Measurements from ENCODE around the gene DTNB. TPM values are rescaled to one million over a fixed set of nuclear protein-coding genes. Genes with fewer than 3 reads are reported as not detected.

Gene DTNB
- total and polyA plus RNA-seq, 2 donors (not counting 1 experiment from before 2014, with no cell fraction given) = 25.7 to 37.3 TPM

DNA sequence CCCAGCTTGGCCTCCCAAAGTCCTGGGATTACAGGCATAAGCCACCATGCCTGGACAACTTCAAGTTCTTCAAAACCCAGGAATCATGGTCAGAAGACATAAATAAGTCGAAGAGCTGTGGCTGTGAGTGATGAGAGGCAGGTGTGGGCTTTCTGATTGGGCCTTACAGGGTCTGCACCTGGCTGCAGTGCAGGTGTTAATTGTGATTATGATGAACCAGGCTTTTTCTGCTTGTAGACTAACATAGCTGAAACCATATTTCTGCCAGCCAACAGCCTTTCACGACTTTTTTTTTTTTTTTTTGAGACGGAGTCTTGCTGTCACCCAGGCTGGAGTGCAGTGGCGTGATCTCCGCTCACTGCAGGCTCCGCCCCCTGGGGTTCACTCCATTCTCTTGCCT is 14.9 kb upstream of the DTNB start:
- H3K9ac ChIP-seq (ENCODE audit: low read length) = no peak overlapping the region
- Mint-ChIP-seq H3K9me3 (ENCODE audit: insufficient read depth) (no peaks in the 10 kb centered on the region), H3K4me1 (peaks cover 2% of the 10 kb centered on the region), H3K27me3 (peaks cover 7% of the 10 kb centered on the region), H3K27ac (no peak overlapping the region), H3K4me3 (no peak overlapping the region)
- intact Hi-C loops (cut with micrococcal nuclease) = no loop called here
- H3K4me1 ChIP-seq (ENCODE audit: control insufficient read depth in 2 of 2, insufficient read depth in 2 of 2, low read length in 2 of 2) = no peaks in the 10 kb centered on the region
- DNase-seq (no peak), ATAC-seq (ENCODE audit: low read depth) (no peak)
- no peaks in the 10 kb centered on the region for H4K20me1 ChIP-seq (ENCODE audit: control insufficient read depth, insufficient read depth, low read length, poor library complexity, severe bottlenecking)
- TF ChIP-seq EZH2 (IDR thresholded peaks at IDR 0.05; ENCODE audit: borderline replicate concordance, insufficient read depth, low read depth, low read length, poor library complexity, severe bottlenecking) = no peak
- TF ChIP-seq, protein P1, sequence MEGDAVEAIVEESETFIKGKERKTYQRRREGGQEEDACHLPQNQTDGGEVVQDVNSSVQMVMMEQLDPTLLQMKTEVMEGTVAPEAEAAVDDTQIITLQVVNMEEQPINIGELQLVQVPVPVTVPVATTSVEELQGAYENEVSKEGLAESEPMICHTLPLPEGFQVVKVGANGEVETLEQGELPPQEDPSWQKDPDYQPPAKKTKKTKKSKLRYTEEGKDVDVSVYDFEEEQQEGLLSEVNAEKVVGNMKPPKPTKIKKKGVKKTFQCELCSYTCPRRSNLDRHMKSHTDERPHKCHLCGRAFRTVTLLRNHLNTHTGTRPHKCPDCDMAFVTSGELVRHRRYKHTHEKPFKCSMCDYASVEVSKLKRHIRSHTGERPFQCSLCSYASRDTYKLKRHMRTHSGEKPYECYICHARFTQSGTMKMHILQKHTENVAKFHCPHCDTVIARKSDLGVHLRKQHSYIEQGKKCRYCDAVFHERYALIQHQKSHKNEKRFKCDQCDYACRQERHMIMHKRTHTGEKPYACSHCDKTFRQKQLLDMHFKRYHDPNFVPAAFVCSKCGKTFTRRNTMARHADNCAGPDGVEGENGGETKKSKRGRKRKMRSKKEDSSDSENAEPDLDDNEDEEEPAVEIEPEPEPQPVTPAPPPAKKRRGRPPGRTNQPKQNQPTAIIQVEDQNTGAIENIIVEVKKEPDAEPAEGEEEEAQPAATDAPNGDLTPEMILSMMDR (IDR thresholded peaks at IDR 0.05) = no peak
- H3K4me2 ChIP-seq (replicated peaks; ENCODE audit: low read depth, low read length, poor library complexity, severe bottlenecking) = no peak overlapping the region
- ChIA-PET CTCF (no interaction called here), POLR2A (interaction anchor here (0.7 kb wide), 1 partner anchor 68 kb away, joined by 5 read pairs; no protein-coding TSS in a partner anchor)
- peaks cover 0 to 3% (median 0%) of the 10 kb centered on the region in 4 experiments for H3K27me3 ChIP-seq (replicated peaks in 1 of 4; ENCODE audit: control extremely low read depth in 1 of 4, control insufficient read depth in 3 of 4, insufficient read depth in 4 of 4, low read length in 3 of 4)
- no peaks in the 10 kb centered on the region for H3K9me3 ChIP-seq (ENCODE audit: control extremely low read depth in 1 of 3, control insufficient read depth in 2 of 3, insufficient read depth in 1 of 3, low read length in 2 of 3)
- no peak overlapping the region for H3K27ac ChIP-seq (ENCODE audit: low read length in 2 of 2)
- H2AFZ ChIP-seq (ENCODE audit: insufficient read depth, low read depth, low read length, poor library complexity, severe bottlenecking) = no peak overlapping the region
- no peaks in the 10 kb centered on the region for H3K79me2 ChIP-seq (ENCODE audit: control insufficient read depth, insufficient read depth, low read length)
- H3K4me3 ChIP-seq (ENCODE audit: control extremely low read depth in 1 of 5, extremely low read depth in 1 of 5, insufficient read depth in 1 of 5, low read depth in 2 of 5, low read length in 4 of 5) = no peak overlapping the region
- no peaks in the 10 kb centered on the region for H3K36me3 ChIP-seq (replicated peaks in 1 of 2; ENCODE audit: control extremely low read depth in 1 of 2, control insufficient read depth in 1 of 2, extremely low read depth in 1 of 2, insufficient read depth in 2 of 2, low read length in 1 of 2)
- WGBS (ENCODE audit: insufficient coverage) = 91% methylated on average over 1 of the region's 6 CpGs

DNA sequence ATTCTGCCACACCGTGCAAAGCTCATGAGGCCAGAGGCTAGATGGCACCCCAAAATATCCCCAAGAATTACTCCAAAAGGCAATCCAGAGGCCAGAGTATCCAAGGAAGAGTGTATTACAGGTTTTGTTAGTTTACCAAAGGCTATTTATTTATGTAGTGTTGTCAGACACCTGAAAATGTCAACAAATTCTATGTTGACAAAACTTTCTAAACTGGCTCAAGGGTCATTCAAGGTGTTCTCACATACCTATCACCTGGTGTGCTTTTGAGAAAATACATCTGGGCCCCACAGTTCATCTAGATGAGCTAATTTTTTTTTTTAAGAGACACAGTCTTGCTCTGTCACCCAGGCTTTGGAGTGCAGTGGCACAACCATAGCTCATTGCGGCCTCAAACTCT is 12.4 kb upstream of the DTNB start:
- Histone ChIP-seq H3K4me2 (replicated peaks; ENCODE audit: low read depth, low read length, poor library complexity, severe bottlenecking) (no peak overlapping the region), H4K20me1 (ENCODE audit: control insufficient read depth, insufficient read depth, low read length, poor library complexity, severe bottlenecking) (no peaks in the 10 kb centered on the region), H3K9me3 (ENCODE audit: control extremely low read depth in 1 of 3, control insufficient read depth in 2 of 3, insufficient read depth in 1 of 3, low read length in 2 of 3) (no peaks in the 10 kb centered on the region), H3K9ac (ENCODE audit: low read length) (no peak overlapping the region), H3K36me3 (replicated peaks in 1 of 2; ENCODE audit: control extremely low read depth in 1 of 2, control insufficient read depth in 1 of 2, extremely low read depth in 1 of 2, insufficient read depth in 2 of 2, low read length in 1 of 2) (no peaks in the 10 kb centered on the region), H3K4me3 (ENCODE audit: control extremely low read depth in 1 of 5, extremely low read depth in 1 of 5, insufficient read depth in 1 of 5, low read depth in 2 of 5, low read length in 4 of 5) (no peak overlapping the region), H3K4me1 (ENCODE audit: control insufficient read depth in 2 of 2, insufficient read depth in 2 of 2, low read length in 2 of 2) (no peaks in the 10 kb centered on the region), H3K27me3 (replicated peaks in 1 of 4; ENCODE audit: control extremely low read depth in 1 of 4, control insufficient read depth in 3 of 4, insufficient read depth in 4 of 4, low read length in 3 of 4) (peaks cover 0 to 3% (median 0%) of the 10 kb centered on the region in 4 experiments), H2AFZ (ENCODE audit: insufficient read depth, low read depth, low read length, poor library complexity, severe bottlenecking) (no peak overlapping the region), H3K79me2 (ENCODE audit: control insufficient read depth, insufficient read depth, low read length) (no peaks in the 10 kb centered on the region), H3K27ac (ENCODE audit: low read length in 2 of 2) (no peak overlapping the region)
- ChIA-PET CTCF (interaction anchor here (0.6 to 1.5 kb wide), 2 partner anchors 15 to 96 kb away, joined by 3 to 4 read pairs; no protein-coding TSS in a partner anchor), POLR2A (no interaction called here)
- H3K9me3 Mint-ChIP-seq (ENCODE audit: insufficient read depth) = no peaks in the 10 kb centered on the region
- intact Hi-C loops (cut with micrococcal nuclease) = no loop called here
- TF ChIP-seq, protein P1 (IDR thresholded peaks at IDR 0.05) = no peak
- no peak for TF ChIP-seq EZH2 (IDR thresholded peaks at IDR 0.05; ENCODE audit: borderline replicate concordance, insufficient read depth, low read depth, low read length, poor library complexity, severe bottlenecking)
- DNase-seq (no peak), ATAC-seq (ENCODE audit: low read depth) (no peak)
- H3K4me1 Mint-ChIP-seq = peaks cover 2% of the 10 kb centered on the region
- peaks cover 10% of the 10 kb centered on the region for H3K27me3 Mint-ChIP-seq
- no peak overlapping the region for H3K27ac Mint-ChIP-seq
- no peak overlapping the region for H3K4me3 Mint-ChIP-seq
- WGBS (ENCODE audit: insufficient coverage) = 100% methylated on average over 1 of the region's 2 CpGs

Data from B cell (primary cell).